GM21526 (cell line): Measurements from ENCODE around the gene ARFGAP3.
"Not testable (repeated sequence)": the region's sequence is repeated elsewhere in the genome, so short reads cannot be mapped to it uniquely, and the experiment has no call there.

Experiments used
- ATAC-seq: cut with Tn5 transposase; IDR thresholded peaks from one replicate; pipeline ENCODE4 v1.9.1; 2021; ENCODE audit warnings: moderate library complexity; ENCODE audit not compliant: unreplicated experiment, low FRiP score

Gene ARFGAP3

GRCh38 chr22:42770941-42771647, 86.0 kb downstream of the ARFGAP3 start:
- ATAC-seq, result no peak

GRCh38 chr22:42770448-42770726, 86.7 kb downstream of the ARFGAP3 start:
- no peak for ATAC-seq

GRCh38 chr22:42769574-42770447, 87.3 kb downstream of the ARFGAP3 start:
- ATAC-seq, result peak; percentile 67

DNA sequence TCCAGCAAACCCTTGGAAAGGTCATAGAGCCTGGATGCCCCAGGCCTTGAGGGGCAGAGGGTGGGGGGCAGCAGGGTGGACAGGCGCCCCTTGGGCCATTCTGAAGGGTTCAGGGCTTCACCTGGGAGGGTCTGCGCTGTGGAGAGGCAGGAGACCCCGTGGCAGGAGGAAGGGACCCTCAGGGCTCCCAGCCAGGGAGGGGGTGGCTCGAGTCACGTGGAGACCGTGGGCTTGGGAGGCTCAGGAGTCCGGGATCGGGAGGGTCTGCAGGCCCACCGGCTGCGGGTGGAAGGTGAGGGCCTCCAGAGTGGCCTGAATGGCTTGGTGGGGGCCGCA, 87.9 kb downstream of the ARFGAP3 start:
- ATAC-seq, result no peak

DNA sequence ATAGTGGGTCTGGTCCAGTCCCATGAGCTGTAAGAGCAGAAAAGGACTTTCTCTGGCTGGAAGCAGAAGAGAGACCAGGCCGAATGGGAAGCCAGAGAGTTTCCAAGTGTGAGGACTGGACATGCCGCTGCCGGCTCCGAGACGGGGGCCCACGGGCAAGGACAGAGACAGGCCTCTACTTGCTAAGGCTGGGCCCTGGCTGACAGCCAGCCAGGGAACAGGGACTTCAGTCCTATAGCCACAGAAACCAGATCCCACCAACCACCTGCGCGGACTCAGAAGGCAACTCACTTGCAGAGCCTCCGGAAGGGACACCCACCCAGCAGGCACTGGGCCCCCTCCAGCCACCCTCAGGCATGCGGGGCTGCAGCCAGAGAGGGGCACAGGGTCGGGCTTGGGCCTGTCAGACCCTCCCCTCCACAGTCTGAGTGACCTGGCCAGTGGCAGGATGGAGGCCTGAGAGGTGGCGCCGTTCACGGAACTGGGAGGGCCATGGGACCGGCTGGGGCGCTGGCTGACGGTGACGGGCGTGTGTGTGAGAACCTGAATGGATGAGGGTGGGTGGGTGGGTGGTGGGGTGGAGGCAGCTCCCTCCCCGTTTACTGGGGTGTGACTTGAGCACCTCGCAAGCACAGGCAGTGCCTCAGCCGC, 88.6 kb downstream of the ARFGAP3 start:
- ATAC-seq, result no peak

- no peak for ATAC-seq
Observed at GRCh38 chr22:42766860-42767259, 90.2 kb downstream of the ARFGAP3 start.

- ATAC-seq, result no peak
Observed at GRCh38 chr22:42764895-42765363, 92.1 kb downstream of the ARFGAP3 start.

- ATAC-seq, result no peak
Observed at GRCh38 chr22:42763965-42764480, 93.0 kb downstream of the ARFGAP3 start.

GRCh38 chr22:42760806-42761565, 96.1 kb downstream of the ARFGAP3 start:
- ATAC-seq, result no peak

GRCh38 chr22:42758931-42759629, 98.0 kb downstream of the ARFGAP3 start:
- no peak for ATAC-seq

GRCh38 chr22:42755553-42755952, 101.5 kb downstream of the ARFGAP3 start:
- not testable (repeated sequence) for ATAC-seq

DNA sequence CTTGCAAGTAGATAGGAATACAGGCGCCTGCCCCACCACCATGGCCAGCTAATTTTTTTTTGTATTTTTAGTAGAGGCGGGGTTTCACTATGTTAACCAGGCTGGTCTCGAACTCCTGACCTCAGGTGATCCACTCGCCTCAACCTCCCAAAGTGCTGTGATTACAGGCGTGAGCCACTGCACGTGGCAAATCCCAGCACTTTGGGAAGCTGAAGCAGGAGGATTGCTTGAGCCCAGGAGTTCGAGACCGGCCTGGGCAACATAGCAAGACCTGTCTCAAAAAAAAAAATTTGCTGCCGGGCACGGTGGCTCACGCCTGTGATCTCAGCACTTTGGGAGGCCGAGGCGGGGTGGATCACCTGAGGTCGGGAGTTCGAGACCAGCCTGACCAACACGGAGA, 102.0 kb downstream of the ARFGAP3 start:
- ATAC-seq, result not testable (repeated sequence)

GRCh38 chr22:42754658-42755057, 102.4 kb downstream of the ARFGAP3 start:
- ATAC-seq, result no peak

DNA sequence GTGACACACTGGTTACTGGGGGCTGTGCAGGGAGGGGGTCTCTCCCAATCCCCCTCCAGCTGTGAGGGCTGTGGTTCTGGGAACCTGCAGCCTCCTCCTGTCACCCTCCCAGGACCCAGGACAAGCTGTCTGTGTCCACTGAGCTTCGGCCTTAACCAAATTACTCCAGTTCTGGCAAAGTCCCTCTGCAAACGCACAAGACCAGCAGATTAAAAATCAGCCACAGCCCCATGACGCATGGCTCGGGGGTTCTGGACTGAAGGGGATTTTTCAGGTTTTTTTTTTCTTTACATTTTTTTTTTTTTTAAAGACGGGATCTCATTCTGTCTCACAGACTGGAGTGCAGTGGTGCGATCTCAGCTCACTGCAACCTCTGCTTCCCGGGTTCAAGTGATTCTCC, 104.2 kb downstream of the ARFGAP3 start:
- ATAC-seq, result no peak

GRCh38 chr22:42752230-42752746, 104.8 kb downstream of the ARFGAP3 start:
- ATAC-seq, result no peak

- ATAC-seq, result not testable (repeated sequence)
Observed at GRCh38 chr22:42750421-42750820, 106.7 kb downstream of the ARFGAP3 start.

DNA sequence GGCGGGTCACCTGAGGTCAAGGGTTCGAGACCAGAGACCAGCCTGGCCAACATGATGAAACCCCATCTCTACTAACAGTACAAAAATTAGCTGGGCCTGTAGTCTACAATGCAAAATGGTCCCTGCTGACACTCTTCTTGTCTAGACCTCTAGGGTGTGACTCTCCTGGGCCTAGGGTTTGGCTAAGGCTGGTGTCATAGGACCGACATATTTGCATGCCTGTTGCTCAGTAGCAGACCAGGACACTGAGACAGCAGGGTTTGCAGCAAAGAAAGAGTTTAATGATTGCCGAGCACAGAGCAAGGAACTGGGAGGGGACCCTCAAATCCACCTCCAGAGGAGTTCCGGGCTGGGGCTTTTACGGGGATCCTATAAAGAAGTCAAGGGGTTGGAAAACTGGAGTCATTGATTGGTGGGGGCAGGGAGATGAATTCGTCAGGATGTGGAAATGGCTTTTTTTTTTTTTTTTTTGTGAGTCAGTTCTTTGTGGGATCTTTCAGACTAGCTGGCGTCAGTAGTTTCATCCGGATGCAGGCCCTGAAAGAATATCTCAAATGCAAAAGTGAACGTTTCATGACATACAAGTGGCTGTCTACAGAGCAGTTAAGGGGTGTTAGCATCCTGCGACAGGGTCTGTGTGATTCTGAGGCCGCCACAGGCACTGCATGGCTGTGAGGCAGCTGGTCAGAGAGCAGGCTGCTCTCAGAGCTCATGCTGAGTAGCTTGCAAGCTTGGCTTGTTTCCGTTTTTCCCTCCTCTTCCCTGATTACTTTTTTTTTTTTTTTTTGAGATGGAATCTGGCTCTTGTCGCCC, 109.2 kb downstream of the ARFGAP3 start:
- no peak for ATAC-seq
